ENCODE results near the gene VANGL2.

The VANGL2 gene

DNA sequence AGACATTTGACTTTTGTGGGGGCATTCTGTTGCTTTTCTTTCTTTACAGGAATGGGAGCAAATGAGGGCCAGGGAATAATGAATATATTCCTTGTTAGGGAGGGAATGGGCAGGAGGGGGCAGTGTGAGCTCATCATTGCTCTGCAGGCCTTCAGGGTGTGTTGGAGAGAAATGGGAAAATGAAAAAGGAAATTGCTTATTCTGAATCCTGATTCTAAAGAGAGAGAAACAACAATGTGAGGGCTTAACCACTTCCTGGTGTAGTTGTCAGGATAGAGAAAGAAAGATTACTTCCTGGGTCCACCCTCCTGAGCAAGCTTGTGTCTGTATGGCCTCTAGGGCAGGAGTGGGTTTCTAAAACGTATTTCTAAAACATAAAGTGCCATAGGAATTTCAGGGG is 28.3 kb downstream of the VANGL2 start:
- DNase-seq (ENCODE audit: low read depth): no peak

DNA sequence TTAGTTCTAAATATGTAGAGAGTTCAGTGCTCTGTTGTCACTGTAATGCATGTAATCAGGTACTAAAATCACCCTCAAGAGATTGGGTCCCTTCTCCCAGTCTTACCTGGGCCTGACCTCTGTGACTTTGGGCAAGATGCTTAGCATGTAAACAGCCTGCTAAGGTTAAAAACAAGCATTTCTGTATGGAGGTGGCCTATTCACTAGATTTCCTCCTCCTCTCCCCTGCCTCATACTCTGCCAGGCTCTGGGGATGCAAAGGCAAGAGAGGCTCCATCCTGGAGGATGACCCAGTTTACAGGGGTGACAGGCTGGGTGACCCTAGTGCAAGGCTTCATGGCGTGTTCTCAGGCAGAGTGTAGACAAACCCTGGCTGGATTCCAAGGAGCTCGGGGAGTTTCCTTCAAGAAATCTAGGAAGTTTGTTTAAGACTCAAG is 28.8 kb downstream of the VANGL2 start:
- DNase-seq (ENCODE audit: low read depth): no peak

DNA sequence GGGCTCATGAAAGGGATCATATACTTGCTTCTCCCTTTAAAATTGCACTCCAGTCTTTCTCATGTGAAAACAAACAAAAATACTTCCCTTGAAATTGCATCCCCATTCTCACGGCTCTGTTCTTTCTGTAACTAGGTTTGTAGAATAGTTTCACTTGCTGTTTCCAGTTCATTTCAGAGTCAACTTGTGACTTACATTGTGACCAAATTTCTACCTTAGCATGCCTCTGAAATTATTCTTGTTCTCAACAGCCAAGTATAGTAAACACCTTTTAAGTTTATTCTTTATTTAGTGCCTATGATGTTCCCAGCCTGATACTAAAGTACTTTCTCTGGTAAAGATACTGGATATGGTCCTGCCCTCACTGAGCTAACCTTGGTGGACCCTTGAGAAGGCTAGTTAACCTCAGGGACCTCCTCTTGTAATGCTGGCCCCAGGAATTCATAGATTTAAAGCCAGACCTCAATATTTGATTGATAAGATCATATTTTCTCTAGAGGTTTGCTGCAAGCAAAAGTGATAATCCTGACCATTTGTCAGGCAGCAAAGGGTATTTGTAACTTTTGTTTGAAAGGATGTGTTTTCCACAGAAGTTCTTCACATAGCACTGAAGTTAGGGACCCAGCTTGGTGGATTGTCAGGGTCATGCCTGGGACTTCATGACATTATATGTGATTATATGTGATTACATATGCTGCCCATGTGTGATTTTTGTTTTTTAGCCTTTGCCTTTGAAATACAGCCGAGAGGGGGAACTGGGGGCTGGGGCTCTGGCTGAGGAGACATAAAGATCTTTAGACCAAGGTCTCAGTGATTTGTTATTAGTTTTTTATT is 29.6 kb downstream of the VANGL2 start:
- DNase-seq (ENCODE audit: low read depth): no peak

DNA sequence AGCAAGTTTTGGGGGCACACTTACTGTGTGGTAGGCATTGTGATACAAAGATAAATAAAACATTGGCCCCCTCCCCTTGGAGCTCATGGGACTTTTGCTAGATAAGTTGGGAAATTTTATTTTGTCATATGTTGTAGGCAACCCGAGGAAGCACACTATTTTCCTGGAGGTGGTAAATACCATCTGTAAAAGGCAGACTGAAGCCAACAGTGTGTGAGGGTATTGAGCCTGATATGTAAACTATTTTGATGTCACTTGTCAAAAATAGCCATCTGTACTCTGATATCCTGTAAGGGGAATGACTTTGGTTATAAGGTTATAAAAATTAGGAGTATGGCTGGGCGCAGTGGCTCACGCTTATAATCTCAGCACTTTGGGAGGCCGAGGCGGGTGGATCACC is 30.6 kb downstream of the VANGL2 start:
- DNase-seq (ENCODE audit: low read depth): no peak

DNA sequence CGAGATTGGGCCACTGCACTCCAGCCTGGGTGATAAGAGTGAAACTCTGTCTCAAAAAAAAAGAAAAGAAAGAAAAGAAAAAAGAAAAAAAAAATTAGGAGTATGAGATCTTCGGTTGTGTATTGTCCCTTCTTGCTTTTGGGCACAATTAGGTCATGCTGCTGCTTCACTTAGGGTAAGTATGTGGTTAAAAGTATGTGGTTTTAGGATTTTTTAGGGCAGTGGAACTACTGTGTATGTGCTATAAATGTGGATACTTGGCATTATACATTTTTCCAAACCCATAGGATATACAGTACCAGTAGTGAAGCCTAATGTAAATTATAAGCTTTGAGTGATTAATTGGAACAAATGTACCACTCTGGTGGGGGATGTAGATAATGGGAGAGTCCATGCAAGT is 31.2 kb downstream of the VANGL2 start:
- DNase-seq (ENCODE audit: low read depth): no peak

DNA sequence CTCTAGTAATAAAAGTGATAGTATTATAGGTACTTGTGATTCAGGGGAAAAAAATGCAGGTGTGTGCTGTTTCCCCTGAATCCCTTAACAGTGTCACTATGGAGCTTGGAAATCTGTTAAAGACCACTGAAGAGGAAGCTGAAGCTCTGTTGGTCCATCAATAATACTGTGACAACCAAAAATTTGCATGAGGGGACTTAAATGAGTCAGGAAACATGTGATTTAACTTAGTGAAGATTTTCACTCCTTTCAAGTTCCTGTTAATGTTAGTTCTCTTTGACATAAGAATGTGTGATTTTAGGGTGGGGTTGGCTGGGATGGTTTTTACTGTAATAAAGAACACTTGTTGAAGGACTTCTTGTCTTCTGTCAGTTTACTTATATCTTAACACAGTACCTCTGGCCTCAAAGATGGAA is 32.0 kb downstream of the VANGL2 start:
- no peak for DNase-seq (ENCODE audit: low read depth)

DNA sequence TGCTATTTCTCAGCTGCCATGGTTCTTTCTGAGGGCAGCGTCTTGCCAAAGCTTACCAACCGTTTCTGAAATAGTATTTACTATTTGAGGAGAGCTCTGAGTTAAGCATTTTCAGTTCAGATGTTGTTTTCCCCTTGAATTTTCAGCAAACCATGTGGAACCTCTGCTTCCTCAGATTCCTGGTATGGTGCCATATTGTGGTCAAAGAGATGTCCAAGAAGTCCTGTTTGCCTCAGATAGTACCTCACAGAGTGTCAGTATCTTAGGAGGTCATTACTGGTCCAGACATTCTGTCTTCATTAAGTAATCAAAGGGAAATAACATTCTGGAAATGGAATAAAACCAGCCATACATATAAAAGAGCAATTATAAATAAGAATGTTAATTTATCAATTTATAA is 36.6 kb downstream of the VANGL2 start:
- DNase-seq (ENCODE audit: low read depth): no peak

DNA sequence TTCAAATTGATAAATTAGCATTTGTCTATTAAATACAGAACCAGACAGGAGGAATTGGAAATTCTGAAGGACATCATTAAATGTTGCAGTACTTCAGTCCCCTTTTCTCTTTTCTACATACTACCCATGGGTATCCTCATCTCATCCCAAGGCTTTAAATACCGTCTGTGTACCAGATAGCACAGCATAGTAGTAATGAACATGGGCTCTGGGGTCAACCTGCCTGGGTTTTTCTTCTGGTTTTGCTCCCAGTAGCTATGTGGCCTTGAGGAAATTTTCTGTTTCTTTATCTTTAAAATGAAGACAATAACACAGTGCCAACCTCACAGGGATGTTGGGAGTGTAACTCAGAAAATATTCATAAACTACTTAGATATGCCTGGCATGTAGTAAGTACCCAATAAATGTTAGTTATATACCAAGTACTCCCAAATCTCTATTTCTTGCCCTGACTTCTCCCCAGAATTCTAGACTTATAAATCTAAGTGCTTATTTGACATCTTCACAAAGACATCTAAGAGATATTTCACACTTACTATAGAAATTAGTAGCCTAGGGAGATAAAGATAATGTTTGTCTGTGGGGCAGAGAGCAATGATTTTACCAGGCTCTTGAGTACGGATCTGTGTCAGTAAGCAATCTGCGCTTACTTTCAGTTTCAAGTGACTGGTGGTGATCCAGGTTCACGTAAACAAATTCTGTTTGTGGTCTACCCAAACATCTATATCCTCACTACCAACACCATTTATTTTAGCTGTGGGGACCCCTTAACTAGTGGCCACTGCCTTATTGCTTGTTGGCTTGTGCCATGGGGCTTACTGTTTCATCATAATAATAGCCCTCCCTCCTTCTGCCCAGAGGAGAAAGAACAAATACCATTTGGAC is 37.3 kb downstream of the VANGL2 start:
- no peak for DNase-seq (ENCODE audit: low read depth)

DNA sequence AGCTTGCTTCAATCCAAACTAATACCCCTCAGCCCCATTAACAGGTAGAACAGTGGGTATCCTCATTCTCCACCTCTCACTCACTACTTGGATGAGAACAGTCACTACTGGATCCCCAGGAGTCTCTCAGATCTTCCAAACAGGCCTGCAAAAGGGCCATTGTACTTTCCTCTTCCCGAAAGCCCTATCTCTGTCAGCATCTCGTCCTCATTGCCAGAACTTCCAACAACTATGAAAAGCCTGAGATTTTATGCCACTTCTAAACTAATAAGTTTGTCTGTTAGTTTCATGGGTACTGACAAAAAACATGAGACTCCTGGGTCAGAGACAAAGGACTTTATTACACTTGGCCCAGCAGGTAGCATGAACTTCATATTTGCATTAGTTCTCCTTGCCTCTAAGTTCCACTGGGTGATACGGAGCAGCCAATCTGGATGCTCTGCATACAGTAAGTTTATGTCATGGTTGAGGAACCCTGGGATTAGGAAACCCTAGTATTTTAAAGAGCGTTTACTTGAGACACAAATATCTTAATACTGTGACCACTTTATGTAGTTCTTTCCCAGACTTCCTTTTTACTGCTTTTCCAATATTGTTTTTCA is 38.1 kb downstream of the VANGL2 start:
- DNase-seq (ENCODE audit: low read depth): no peak

DNA sequence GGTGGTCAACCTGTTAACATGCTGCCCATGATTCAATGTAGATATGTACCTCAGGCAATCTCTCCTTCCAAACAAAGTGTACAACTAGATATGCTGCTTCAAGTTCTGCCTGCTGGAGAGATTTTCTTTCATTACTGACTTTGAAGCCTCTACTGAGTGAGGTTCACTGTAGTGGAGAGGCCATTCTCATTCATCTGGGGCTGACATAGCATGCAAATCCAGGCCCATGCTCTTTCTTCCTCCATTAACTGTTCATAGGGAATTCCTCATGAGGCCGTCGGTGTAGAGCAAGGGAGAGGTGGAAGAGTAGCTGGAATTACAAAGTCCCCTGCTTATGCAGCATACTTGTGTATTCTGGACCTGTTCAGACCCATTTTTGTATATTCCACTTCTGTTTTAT is 38.6 kb downstream of the VANGL2 start:
- DNase-seq (ENCODE audit: low read depth): no peak

DNA sequence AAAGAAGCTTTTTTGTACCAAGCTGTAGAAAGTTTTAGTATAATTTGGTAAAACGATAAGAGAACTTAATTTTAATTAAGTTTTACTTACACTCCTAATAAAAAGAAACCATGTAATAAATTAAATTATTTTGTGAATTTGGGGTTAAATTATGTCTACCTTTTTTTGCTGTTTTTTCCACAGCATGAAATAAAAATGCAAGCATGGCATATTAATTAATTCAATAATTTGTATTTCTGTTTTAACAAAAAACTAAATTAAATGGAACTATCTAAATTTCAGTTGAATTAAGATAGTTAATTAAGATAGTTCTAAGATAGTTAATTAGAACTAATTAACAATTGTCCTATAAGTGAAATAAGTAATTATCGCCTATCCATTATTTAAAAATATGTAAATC is 39.4 kb downstream of the VANGL2 start:
- no peak for DNase-seq (ENCODE audit: low read depth)

DNA sequence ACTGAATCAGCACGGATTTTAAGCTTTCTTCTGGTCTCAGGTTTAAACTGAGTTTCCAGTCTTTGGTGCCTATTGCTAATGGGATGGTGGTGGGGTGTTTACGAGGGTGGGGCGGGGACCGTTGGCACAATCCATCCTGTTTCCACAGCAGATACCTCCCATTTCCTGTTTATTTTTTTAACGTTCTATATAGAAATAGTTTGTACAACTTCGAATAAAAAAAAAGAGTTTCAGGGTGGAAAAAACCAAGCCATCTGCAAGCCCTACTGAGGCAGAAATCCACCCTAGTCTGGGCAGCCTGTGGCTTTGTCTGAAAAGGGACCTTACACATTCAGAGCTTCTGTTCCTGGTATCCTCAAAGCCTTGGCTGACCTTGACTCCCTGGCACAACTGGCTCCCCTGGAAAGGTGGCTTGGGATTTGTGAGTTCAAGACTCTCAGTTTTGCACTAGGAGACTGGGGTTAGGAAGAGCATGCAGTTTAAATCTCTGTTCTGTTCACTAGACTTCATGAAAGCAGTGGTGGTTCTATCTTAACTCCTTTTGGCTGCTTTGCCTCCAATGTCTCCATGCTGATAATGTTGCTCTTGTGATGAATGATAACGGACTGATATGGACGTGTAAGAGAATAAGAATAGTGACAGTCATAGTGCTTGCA is 46.7 kb downstream of the VANGL2 start:
- DNase-seq (ENCODE audit: low read depth): no peak

DNA sequence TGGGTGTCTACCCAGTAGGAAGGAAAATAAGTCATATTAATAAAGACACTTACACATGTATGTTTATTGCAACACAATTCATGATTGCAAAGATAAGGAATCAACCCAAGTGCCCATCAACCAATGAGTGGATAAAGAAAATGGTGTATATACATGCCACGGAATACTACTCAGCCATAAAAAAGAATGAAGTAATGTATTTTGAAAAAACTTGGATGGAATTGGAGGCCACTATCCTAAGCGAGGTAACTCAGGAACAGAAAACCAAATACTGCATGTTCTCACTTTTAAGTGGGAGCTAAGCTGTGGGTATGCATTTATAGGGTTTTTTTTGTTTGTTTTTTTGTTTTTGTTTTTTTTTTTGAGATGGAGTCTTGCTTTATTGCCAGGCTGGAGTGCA is 49.1 kb downstream of the VANGL2 start:
- DNase-seq (ENCODE audit: low read depth): no peak

DNA sequence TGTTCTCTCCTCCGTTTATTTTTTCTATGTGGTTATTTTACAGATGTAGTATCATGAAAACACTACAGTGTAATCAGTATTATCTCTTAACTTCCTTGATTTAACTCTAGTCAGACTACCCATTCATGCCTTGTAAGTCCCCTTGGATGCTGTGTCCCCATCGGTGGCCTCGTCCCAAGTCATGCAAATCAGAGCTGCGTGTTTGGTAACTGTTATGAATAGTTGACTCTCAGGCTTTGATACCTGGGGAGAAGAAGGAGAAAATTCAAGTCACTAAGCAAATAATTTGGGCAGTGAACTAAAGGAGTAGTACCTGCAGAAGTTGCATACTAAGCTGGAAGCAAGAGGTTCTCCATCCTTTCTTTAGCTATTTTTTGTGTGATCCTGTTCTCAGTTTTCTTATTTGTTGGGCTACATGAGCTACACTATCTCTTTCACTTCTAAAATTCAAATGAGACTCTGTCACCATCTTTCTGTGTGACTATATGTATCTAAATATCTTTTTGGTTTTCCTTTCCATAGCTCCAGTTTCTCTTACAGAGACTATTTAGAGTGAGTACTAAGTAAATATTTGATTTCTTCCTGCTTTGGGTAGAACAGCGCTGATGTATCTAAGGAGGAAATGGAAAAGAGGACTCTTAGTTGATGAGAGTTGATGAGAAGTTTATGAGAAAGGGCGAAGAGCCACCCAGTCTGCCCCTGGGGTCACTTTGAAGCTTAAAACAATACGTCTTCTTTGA is 50.9 kb downstream of the VANGL2 start:
- DNase-seq (ENCODE audit: low read depth): no peak

DNA sequence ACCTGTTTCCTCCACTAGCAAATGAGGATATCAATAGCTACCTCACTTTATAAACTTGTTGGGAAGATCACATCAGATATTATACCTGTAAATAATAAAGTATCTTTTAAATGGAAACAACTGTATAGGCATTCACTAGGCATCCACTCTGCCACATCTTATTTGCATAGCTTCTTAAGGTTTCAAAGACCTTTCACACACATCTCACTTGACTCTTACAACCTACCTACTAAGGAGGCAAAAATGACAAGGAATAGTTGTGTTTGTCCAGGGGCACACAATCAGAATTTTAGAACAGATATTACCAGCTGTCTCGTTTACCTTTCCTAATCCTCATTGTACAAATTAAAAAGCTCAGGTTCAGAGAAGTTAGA is 51.5 kb downstream of the VANGL2 start:
- DNase-seq (ENCODE audit: low read depth): no peak

DNA sequence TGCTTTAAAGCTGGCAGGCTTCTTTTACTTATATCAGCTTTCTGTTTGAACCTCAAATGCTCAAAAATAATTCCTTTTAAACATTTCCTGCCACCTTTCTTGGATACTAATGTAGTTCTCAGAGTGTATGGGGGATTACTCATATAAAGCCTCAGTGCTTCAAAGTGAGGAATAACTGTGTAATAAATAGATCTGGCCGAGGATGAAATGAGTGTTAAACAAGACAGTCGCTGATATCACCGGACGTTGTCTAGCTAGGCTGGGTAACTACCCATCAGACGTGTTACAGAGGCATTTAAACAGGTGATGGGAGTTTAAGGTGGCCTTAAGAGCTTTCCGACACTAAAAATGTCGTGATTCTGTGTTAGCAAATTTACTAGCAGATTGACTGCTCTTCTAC is 53.1 kb downstream of the VANGL2 start:
- no peak for DNase-seq (ENCODE audit: low read depth)

DNA sequence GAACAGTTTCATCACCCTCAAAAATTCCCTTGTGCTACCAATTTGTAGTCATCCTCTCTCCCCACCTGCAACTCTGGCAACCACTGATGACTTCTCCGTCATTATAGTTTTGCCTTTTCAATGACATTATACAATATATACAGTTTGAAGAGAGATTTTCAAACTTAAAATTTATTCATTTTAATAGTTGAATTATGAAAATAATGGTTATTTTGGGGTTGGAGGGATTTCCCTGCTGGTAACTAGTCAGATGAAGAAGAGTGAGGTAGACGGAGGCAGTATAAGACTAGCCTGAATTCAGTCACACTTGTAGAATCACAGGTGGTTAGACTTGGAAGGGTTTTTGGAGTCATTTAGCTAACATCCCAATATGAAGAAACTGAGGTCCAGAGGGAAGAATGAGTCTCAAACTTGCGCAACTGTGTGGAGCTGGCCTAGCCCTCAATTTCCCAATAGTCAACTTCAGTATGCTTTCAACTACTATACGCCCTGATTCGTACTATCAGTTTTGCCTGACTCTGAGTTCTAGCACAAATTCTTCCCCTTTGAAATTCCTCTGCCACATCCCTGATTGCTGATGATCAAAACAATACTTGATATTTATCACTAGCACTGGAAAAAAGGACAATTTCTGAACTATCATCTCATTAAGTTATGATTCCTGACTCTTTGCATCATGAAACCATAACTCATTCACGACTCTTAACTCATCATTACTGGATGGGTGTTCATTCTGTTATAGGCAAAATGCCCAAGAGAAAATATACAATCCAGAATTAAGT is 54.2 kb downstream of the VANGL2 start:
- no peak for DNase-seq (ENCODE audit: low read depth)

DNA sequence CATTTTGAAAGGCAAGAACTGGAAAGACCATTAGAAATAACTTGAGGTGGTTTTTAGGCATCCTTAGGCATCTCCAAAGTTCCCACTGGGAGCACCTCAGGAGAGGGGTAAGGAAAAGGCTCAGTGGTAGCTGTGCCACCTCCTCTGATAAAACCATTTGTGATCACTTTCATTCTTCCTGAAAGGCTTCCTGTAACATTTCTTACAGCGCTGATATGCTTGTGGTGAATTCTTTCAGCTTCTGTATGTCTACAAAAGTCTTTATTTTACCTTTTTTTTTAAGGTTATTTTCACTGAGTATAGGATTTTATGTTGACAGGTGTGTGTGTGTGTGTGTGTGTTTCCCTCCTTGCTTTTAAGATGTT is 54.8 kb downstream of the VANGL2 start:
- DNase-seq (ENCODE audit: low read depth): no peak

DNA sequence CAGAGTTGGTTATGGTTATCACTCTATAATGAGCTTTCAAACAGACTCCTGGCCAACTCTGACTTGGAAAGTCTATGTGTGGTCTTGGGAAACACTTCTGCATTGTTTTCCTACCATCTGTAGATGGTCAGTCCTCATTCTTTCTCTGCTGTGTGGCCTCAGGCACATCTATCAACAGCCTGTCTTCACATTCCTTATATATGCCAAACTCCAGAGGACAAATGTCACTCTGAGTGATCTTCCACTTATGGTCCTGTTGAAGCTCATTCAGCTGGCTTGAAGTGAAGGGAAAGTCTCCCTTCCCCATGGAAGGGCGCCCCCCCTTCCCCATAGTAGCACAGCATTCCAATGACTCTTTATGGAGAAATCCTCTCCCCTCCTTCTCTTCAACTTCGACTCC is 58.7 kb downstream of the VANGL2 start:
- no peak for DNase-seq (ENCODE audit: low read depth)

DNA sequence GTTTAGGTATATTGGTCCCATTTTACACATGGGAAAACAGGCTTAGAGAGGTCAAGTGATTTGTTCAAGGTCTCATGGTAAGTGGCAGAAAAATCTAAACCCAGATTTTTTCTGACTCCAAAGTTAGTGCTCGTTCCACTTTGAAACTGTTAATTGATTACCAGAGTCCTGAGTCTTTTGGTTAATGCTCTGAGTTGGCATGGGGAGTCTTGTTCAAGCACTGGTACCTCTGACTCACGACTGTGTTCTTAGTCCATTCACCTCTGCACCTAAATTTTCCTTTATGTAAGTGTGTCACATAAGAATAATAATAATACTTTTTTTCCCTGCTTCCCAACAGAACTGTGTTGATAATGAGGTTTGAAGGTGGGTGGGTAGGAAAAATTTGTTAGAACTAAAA is 59.3 kb downstream of the VANGL2 start:
- DNase-seq (ENCODE audit: low read depth): no peak

DNA sequence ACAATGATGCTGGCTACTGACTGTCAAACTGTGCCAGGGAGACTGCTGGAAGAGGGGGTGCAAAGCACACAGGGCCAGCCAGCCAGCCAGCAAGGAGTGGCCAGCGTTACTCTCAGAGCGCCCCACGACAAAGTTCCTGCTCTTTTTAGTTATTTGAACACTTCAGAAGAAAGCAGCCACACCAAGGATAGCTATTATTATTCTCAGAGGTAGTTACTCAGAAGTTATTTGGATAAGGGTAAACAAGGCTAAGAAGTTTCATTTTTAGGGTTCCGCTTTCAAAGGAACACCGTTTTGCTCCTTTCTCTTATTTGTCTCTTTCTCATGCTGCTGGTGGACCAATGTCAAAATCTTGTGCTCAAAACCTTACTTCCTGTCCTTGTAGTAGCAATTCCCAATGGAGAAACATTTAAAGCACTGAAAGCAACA is 59.9 kb downstream of the VANGL2 start:
- DNase-seq (ENCODE audit: low read depth): no peak
